ENCODE data around the gene UPK3B.
"Not testable (repeated sequence)": the region's sequence is repeated elsewhere in the genome, so short reads cannot be mapped to it uniquely, and the experiment has no call there.

- TF ChIP-seq ZBTB21 (CRISPR knock-in tag; IDR thresholded peaks at IDR 0.05; ENCODE audit: borderline replicate concordance); CTCF (IDR thresholded peaks at IDR 0.05); PRDM15 (CRISPR knock-in tag; IDR thresholded peaks at IDR 0.05); CDX4 (CRISPR knock-in tag; IDR thresholded peaks at IDR 0.05; ENCODE audit: borderline replicate concordance); E2F5 (CRISPR knock-in tag; IDR thresholded peaks at IDR 0.05); USF2 (CRISPR knock-in tag; IDR thresholded peaks at IDR 0.05); CREM (CRISPR knock-in tag; IDR thresholded peaks at IDR 0.05); FOXP4 (CRISPR knock-in tag; IDR thresholded peaks at IDR 0.05); ATF3 (CRISPR knock-in tag; conservative IDR thresholded peaks at IDR 0.05); MLX (CRISPR knock-in tag; IDR thresholded peaks at IDR 0.05); SMAD4 (CRISPR knock-in tag; IDR thresholded peaks at IDR 0.05); NR2C2 (CRISPR knock-in tag; IDR thresholded peaks at IDR 0.05): not testable (repeated sequence)
Measured at GRCh38 chr7:76498583-76499200, 11.7 kb upstream of the UPK3B start.

All from WTC11 (cell line).